Kidney (tissue), 14 donors: ENCODE results near the gene GNAO1. TPM values are rescaled to one million over a fixed set of nuclear protein-coding genes. Genes with fewer than 3 reads are reported as not detected.

Experiments used
- DNase-seq, 5 donors: peaks; one replicate each; pipeline ENCODE4 v3.0.0-alpha.2; 2013 to 2020
- FAIRE-seq: peaks from 2 replicates; lab custom pipeline; 2012; peaks lifted over from hg19 to GRCh38; lab: Jason Lieb, UNC
- H3K27ac ChIP-seq, 2 donors: one replicate each; pipeline ENCODE4 v1.7.0; 2013; ENCODE audit warnings: low read depth in 2 of 2, low read length in 2 of 2, inconsistent platforms in 1 of 2
- H3K27me3 ChIP-seq: one replicate; pipeline ENCODE4 v1.7.1; 2013; ENCODE audit warnings: low read length, inconsistent platforms; ENCODE audit not compliant: control insufficient read depth, insufficient read depth
- H3K36me3 ChIP-seq, 3 donors: one replicate each; pipeline versions ENCODE4 v1.7.0 to v1.7.1; 2013; ENCODE audit warnings: low read length in 3 of 3, control low read depth in 1 of 3, inconsistent platforms in 1 of 3; ENCODE audit not compliant: insufficient read depth in 3 of 3, control insufficient read depth in 2 of 3
- H3K4me1 ChIP-seq, 3 donors: one replicate each; pipeline versions ENCODE4 v1.7.0 to v1.7.1; 2013; ENCODE audit warnings: low read length in 3 of 3, inconsistent platforms in 1 of 3, low read depth in 1 of 3; ENCODE audit not compliant: control insufficient read depth in 2 of 3, insufficient read depth in 2 of 3
- H3K4me3 ChIP-seq, 3 donors: one replicate each; pipeline versions ENCODE4 v1.7.0 to v1.8.1; 2013; ENCODE audit warnings: low read length in 3 of 3, control low read depth in 1 of 3, inconsistent platforms in 1 of 3
- H3K9ac ChIP-seq, 3 donors: one replicate each; pipeline versions ENCODE4 v1.7.0 to v1.7.1; 2013; ENCODE audit warnings: low read length in 3 of 3, control low read depth in 1 of 3, inconsistent platforms in 1 of 3
- H3K9me3 ChIP-seq, 3 donors: one replicate each; pipeline versions ENCODE4 v1.7.0 to v1.7.1; 2013; ENCODE audit warnings: low read length in 3 of 3, control low read depth in 1 of 3, inconsistent platforms in 1 of 3; ENCODE audit not compliant: control insufficient read depth in 2 of 3, insufficient read depth in 1 of 3
- CTCF ChIP-seq: IDR thresholded peaks from 3 replicates; pipeline ENCODE4 v1.5.1; 2012; ENCODE audit warnings: mild to moderate bottlenecking, moderate library complexity, borderline replicate concordance; ENCODE audit not compliant: insufficient read depth; ENCODE audit errors: extremely low read depth
- intact Hi-C: fragments of 100-400 bp; cut with DNase I; formaldehyde crosslinking; loops from one replicate; pipeline ENCODE4 v1.11.1; 2022
- polyA plus RNA-seq: library from polyadenylated mRNA; stranded (reverse); fragments of 350-450 nt; fragmentation: Illumina TruSeq; extraction: RNeasy Lipid Tissue Mini Kit (QIAGEN cat#74804); gene quantifications from one replicate; pipeline ENCODE4 v1.2.3, GENCODE V29; 2014; ENCODE audit warnings: low read depth, low replicate concordance; ENCODE audit not compliant: insufficient read depth
- total RNA-seq: library from RNA; stranded (reverse); fragmentation: NEBNext Ultra II Directional; extraction: Animal tissue kit (Norgen Biotek cat#: 25700); gene quantifications from one replicate; pipeline ENCODE4 v1.2.1, GENCODE V29; 2021
- donor health status: control.
- donor health status: control.
- donor health status: control.
- donor health status: control.
- donor health status: control.
- donor health status: DM: yes; HTN: yes; CAD: no.
- donor health status: Normal renal cell carcinoma (clear cell type).

GNAO1 gene
- total and polyA plus RNA-seq, 2 donors from 2014 or later: 1.5 to 4.3 TPM

- no peak overlapping the region for H3K4me3 ChIP-seq
- no peak overlapping the region for H3K27ac ChIP-seq
- H3K27me3 ChIP-seq: no peaks in the 10 kb centered on the region
- TF ChIP-seq CTCF: no peak
- no peak for FAIRE-seq
- intact Hi-C loops: no loop called here
- DNase-seq: peak in 1 of 5 donors; percentile 53
- H3K9me3 ChIP-seq: no peaks in the 10 kb centered on the region
- H3K9ac ChIP-seq: no peak overlapping the region
- no peaks in the 10 kb centered on the region for H3K4me1 ChIP-seq
- H3K36me3 ChIP-seq: no peaks in the 10 kb centered on the region
These were observed 157.1 kb downstream of the GNAO1 start for GRCh38 chr16:56348168-56349085.

- DNase-seq (peak in 1 of 5 donors; percentile 36), FAIRE-seq (no peak)
- Histone ChIP-seq H3K4me3 (no peak overlapping the region), H3K27ac (no peak overlapping the region), H3K4me1 (no peaks in the 10 kb centered on the region), H3K9me3 (no peaks in the 10 kb centered on the region), H3K36me3 (no peaks in the 10 kb centered on the region), H3K9ac (no peak overlapping the region), H3K27me3 (no peaks in the 10 kb centered on the region)
- intact Hi-C loops: no loop called here
- no peak for TF ChIP-seq CTCF
These were observed 157.8 kb downstream of the GNAO1 start for GRCh38 chr16:56349086-56349415.

GRCh38 chr16:56349711-56350161 is 158.4 kb downstream of the GNAO1 start:
- no peaks in the 10 kb centered on the region for H3K36me3 ChIP-seq
- no peaks in the 10 kb centered on the region for H3K4me1 ChIP-seq
- H3K27ac ChIP-seq: no peak overlapping the region
- intact Hi-C loops: no loop called here
- DNase-seq (peak in 1 of 5 donors; percentile 51), FAIRE-seq (no peak)
- H3K4me3 ChIP-seq: no peak overlapping the region
- no peak overlapping the region for H3K9ac ChIP-seq
- H3K9me3 ChIP-seq: no peaks in the 10 kb centered on the region
- H3K27me3 ChIP-seq: no peaks in the 10 kb centered on the region
- TF ChIP-seq CTCF: no peak
